ENCODE data around the gene LIPG. TPM values are rescaled to one million over a fixed set of nuclear protein-coding genes. Genes with fewer than 3 reads are reported as not detected.
"Not testable (repeated sequence)": the region's sequence is repeated elsewhere in the genome, so short reads cannot be mapped to it uniquely, and the experiment has no call there.

LIPG gene
- total and polyA plus RNA-seq, 2 experiments from 2014 or later, result 43.4 to 85.2 TPM

- no peak for DNase-seq (ENCODE audit: low spot score)
- no peak overlapping the region for H3K4me2 ChIP-seq
- H3K9me3 ChIP-seq (ENCODE audit: low read depth), result no peaks in the 10 kb centered on the region
- H3K4me3 ChIP-seq, result no peak overlapping the region
- TF ChIP-seq EZH2phosphoT487 (IDR thresholded peaks at IDR 0.05; ENCODE audit: low read depth, severe bottlenecking, unreplicated experiment), result no peak
- H4K20me1 ChIP-seq (ENCODE audit: insufficient read depth, poor library complexity, severe bottlenecking), result no peaks in the 10 kb centered on the region
- H3K79me2 ChIP-seq, result no peaks in the 10 kb centered on the region
- no peaks in the 10 kb centered on the region for H3K4me1 ChIP-seq (ENCODE audit: insufficient read depth)
- no peak overlapping the region for H2AFZ ChIP-seq
- no peaks in the 10 kb centered on the region for H3K36me3 ChIP-seq (replicated peaks; ENCODE audit: insufficient read depth, low read depth)
- 76% methylated on average over 4 of the region's 4 CpGs for WGBS (ENCODE audit: low lambda C conversion rate, missing lambda C conversion rate)
- no peaks in the 10 kb centered on the region for H3K9me2 ChIP-seq (replicated peaks; ENCODE audit: insufficient read depth)
- H3K27me3 ChIP-seq, result no peaks in the 10 kb centered on the region
- no peak overlapping the region for H3K27ac ChIP-seq
Measured at GRCh38 chr18:49553003-49553402, 8.9 kb upstream of the LIPG start.

GRCh38 chr18:49555641-49556040, 6.2 kb upstream of the LIPG start:
- H3K9me3 ChIP-seq (ENCODE audit: low read depth), result no peaks in the 10 kb centered on the region
- H3K4me3 ChIP-seq, result no peak overlapping the region
- no peaks in the 10 kb centered on the region for H3K9me2 ChIP-seq (replicated peaks; ENCODE audit: insufficient read depth)
- H3K27ac ChIP-seq, result no peak overlapping the region
- no peak overlapping the region for H3K4me2 ChIP-seq
- no peaks in the 10 kb centered on the region for H3K27me3 ChIP-seq
- H3K4me1 ChIP-seq (ENCODE audit: insufficient read depth), result no peaks in the 10 kb centered on the region
- no peak for DNase-seq (ENCODE audit: low spot score)
- no peaks in the 10 kb centered on the region for H3K79me2 ChIP-seq
- no peak overlapping the region for H2AFZ ChIP-seq
- WGBS (ENCODE audit: low lambda C conversion rate, missing lambda C conversion rate), result 92% methylated on average over 4 of the region's 4 CpGs
- no peak for TF ChIP-seq EZH2 (IDR thresholded peaks at IDR 0.05; ENCODE audit: borderline replicate concordance)
- TF ChIP-seq EZH2phosphoT487 (IDR thresholded peaks at IDR 0.05; ENCODE audit: low read depth, severe bottlenecking, unreplicated experiment), result no peak
- TF ChIP-seq CTCF (IDR thresholded peaks at IDR 0.05; ENCODE audit: poor library complexity), result no peak
- no peaks in the 10 kb centered on the region for H3K36me3 ChIP-seq (replicated peaks; ENCODE audit: insufficient read depth, low read depth)
- H4K20me1 ChIP-seq (ENCODE audit: insufficient read depth, poor library complexity, severe bottlenecking), result no peaks in the 10 kb centered on the region

- H3K27ac ChIP-seq, result no peak overlapping the region
- H3K27me3 ChIP-seq, result no peaks in the 10 kb centered on the region
- H3K4me3 ChIP-seq, result no peak overlapping the region
- H3K4me2 ChIP-seq, result no peak overlapping the region
- no peaks in the 10 kb centered on the region for H3K9me3 ChIP-seq (ENCODE audit: low read depth)
- no peak overlapping the region for H2AFZ ChIP-seq
- H3K36me3 ChIP-seq (replicated peaks; ENCODE audit: insufficient read depth, low read depth), result no peaks in the 10 kb centered on the region
- no peak for TF ChIP-seq EZH2phosphoT487 (IDR thresholded peaks at IDR 0.05; ENCODE audit: low read depth, severe bottlenecking, unreplicated experiment)
- TF ChIP-seq EZH2 (IDR thresholded peaks at IDR 0.05; ENCODE audit: borderline replicate concordance), result no peak
- TF ChIP-seq CTCF (IDR thresholded peaks at IDR 0.05; ENCODE audit: poor library complexity), result no peak
- H3K4me1 ChIP-seq (ENCODE audit: insufficient read depth), result peaks cover 10% of the 10 kb centered on the region
- 91% methylated on average over 3 of the region's 3 CpGs for WGBS (ENCODE audit: low lambda C conversion rate, missing lambda C conversion rate)
- H4K20me1 ChIP-seq (ENCODE audit: insufficient read depth, poor library complexity, severe bottlenecking), result peaks cover 7% of the 10 kb centered on the region
- DNase-seq (ENCODE audit: low spot score), result no peak
- peaks cover 14% of the 10 kb centered on the region for H3K79me2 ChIP-seq
- no peaks in the 10 kb centered on the region for H3K9me2 ChIP-seq (replicated peaks; ENCODE audit: insufficient read depth)
Measured at GRCh38 chr18:49558356-49558755, 3.5 kb upstream of the LIPG start.

GRCh38 chr18:49559326-49559931, 2.4 kb upstream of the LIPG start:
- H2AFZ ChIP-seq; H3K9me2 ChIP-seq (replicated peaks; ENCODE audit: insufficient read depth); H3K27me3 ChIP-seq; H3K9me3 ChIP-seq (ENCODE audit: low read depth); H3K36me3 ChIP-seq (replicated peaks; ENCODE audit: insufficient read depth, low read depth); H3K4me1 ChIP-seq (ENCODE audit: insufficient read depth); H3K4me2 ChIP-seq; H3K27ac ChIP-seq; H3K4me3 ChIP-seq: not testable (repeated sequence)
- Histone ChIP-seq H4K20me1 (ENCODE audit: insufficient read depth, poor library complexity, severe bottlenecking) (peaks cover 16% of the 10 kb centered on the region), H3K79me2 (peaks cover 25% of the 10 kb centered on the region)
- 93% methylated on average over 16 of the region's 16 CpGs for WGBS (ENCODE audit: low lambda C conversion rate, missing lambda C conversion rate)
- TF ChIP-seq CTCF (IDR thresholded peaks at IDR 0.05; ENCODE audit: poor library complexity), result peak; percentile 70
- peak; percentile 51 for DNase-seq (ENCODE audit: low spot score)
